Mononuclear cell (primary cell): ENCODE results near the gene RFX1. TPM values are rescaled to one million over a fixed set of nuclear protein-coding genes. Genes with fewer than 3 reads are reported as not detected.

Experiments used
- H3K27me3 ChIP-seq: 2 replicates; pipeline ENCODE4 v1.6.0; 2011; ENCODE audit warnings: low read length, control low read depth; ENCODE audit not compliant: insufficient read depth
- H3K4me1 ChIP-seq: 2 replicates; pipeline ENCODE4 v1.5.1; 2011; ENCODE audit warnings: mild to moderate bottlenecking, low read length, control low read depth; ENCODE audit not compliant: insufficient read depth
- H3K4me3 ChIP-seq: 2 replicates; pipeline ENCODE4 v1.5.1; 2011; ENCODE audit warnings: mild to moderate bottlenecking, low read length, moderate library complexity
- H3K9me3 ChIP-seq: 2 replicates; pipeline ENCODE4 v1.5.1; 2011; ENCODE audit warnings: low read depth, mild to moderate bottlenecking, control low read depth, low read length
- total RNA-seq: library from RNA; depleted of rRNA; stranded (reverse); fragments of >200 nt; gene quantifications from one replicate; pipeline ENCODE4 v1.2.3, GENCODE V29; 2012

RFX1 gene
- total RNA-seq, 1 donor, result 2.5 TPM

DNA sequence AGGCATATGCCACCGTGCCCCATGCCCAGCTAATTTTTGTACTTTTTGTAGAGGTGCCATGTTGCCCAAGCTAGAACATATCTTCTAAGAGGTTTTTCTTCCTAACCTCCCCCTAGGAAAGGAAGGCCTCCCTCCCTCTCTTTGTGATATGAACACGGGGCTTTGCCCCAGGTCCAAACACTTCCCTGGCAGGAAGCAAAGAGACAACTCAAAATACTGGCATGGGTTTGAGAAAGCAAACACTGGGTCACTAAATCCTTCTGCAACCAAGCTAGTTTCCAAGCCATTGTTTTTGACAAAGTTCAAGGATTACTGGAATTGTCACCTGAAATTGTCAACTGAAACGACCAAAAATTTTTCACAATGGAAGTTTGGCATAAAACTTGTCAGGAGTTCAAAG lies 91.3 kb downstream of the RFX1 start:
- no peaks in the 10 kb centered on the region for H3K27me3 ChIP-seq
- H3K4me3 ChIP-seq, result no peak overlapping the region
- H3K4me1 ChIP-seq, result no peaks in the 10 kb centered on the region
- H3K9me3 ChIP-seq, result no peaks in the 10 kb centered on the region

DNA sequence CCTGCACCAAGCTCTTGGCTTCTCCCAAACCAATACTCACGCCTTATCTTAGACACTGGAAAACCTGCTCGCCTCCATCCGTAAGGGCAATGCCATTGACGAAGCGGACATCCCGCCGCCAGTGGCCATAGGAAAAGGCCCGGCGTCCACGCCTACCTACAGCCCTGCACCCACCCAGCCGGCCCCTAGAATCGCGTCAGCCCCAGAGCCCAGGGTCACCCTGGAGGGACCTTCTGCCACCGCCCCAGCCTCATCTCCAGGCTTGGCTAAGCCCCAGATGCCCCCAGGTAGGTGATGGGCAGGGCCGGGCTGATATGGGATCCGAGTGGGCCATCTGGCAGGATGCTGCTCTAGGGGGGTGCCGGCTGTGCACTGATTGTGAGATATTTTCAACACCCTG lies 92.8 kb downstream of the RFX1 start:
- Histone ChIP-seq H3K9me3 (no peaks in the 10 kb centered on the region), H3K4me3 (no peak overlapping the region), H3K4me1 (no peaks in the 10 kb centered on the region), H3K27me3 (no peaks in the 10 kb centered on the region)

Other genes starting within 250 kb of the RFX1 start
- 17.0 TPM for gene MRI1, start 241.8 kb downstream of the RFX1 start, total RNA-seq
- gene C19orf53, start 231.9 kb downstream of the RFX1 start, total RNA-seq, result 56.5 TPM
- 1.5 TPM for gene ZSWIM4, start 210.9 kb downstream of the RFX1 start, total RNA-seq
- not detected for gene NANOS3, start 129.2 kb downstream of the RFX1 start, total RNA-seq
- gene BRME1, start 100.2 kb downstream of the RFX1 start, total RNA-seq, result 0.10 TPM
- gene CC2D1A, start 100.1 kb downstream of the RFX1 start, total RNA-seq, result 8.2 TPM
- not detected for gene PODNL1, start 67.9 kb downstream of the RFX1 start, total RNA-seq
- 26.1 TPM for gene DCAF15, start 53.8 kb downstream of the RFX1 start, total RNA-seq
- not detected for gene RLN3, start 21.8 kb upstream of the RFX1 start, total RNA-seq
- 18.5 TPM for gene IL27RA, start 25.4 kb upstream of the RFX1 start, total RNA-seq
- gene PALM3, start 55.8 kb upstream of the RFX1 start, total RNA-seq, result under 0.01 TPM
- 1.7 TPM for gene MISP3, start 66.5 kb upstream of the RFX1 start, total RNA-seq
- not detected for gene C19orf67, start 79.5 kb upstream of the RFX1 start, total RNA-seq
- gene SAMD1, start 84.4 kb upstream of the RFX1 start, total RNA-seq, result 22.2 TPM
- gene PRKACA, start 111.4 kb upstream of the RFX1 start, total RNA-seq, result 62.0 TPM
- 0.94 TPM for gene ASF1B, start 130.3 kb upstream of the RFX1 start, total RNA-seq
- gene ADGRL1, start 199.8 kb upstream of the RFX1 start, total RNA-seq, result 4.0 TPM